Esophagus muscularis mucosa (tissue), 4 donors: ENCODE data around the gene PPA2.

Source experiments
- CTCF ChIP-seq, 3 experiments: fragments of 200-600 bp in 2 of 3; fragments of 450-650 bp in 1 of 3; sonication (generic) in 2 of 3; IDR thresholded peaks; one replicate each; pipeline ENCODE4 v1.5.1; 2017 to 2019; ENCODE audit warnings: antibody characterized with exemption in 3 of 3, mild to moderate bottlenecking in 2 of 3, moderate library complexity in 1 of 3
- EP300 ChIP-seq: sonication (generic); formaldehyde crosslinking; IDR thresholded peaks from one replicate; pipeline ENCODE4 v1.6.1; 2017; ENCODE audit warnings: antibody characterized with exemption
- POLR2AphosphoS5 ChIP-seq, 2 donors: sonication (generic); formaldehyde crosslinking; IDR thresholded peaks; one replicate each; pipeline ENCODE4 v1.6.1; 2017; ENCODE audit warnings: antibody characterized with exemption in 2 of 2

GRCh38 chr4:105415281-105415744 is 58.5 kb downstream of the PPA2 start:
- TF ChIP-seq CTCF (IDR thresholded peaks at IDR 0.05) = no peak
- TF ChIP-seq EP300 = no peak
- no peak for TF ChIP-seq POLR2AphosphoS5 (IDR thresholded peaks at IDR 0.05)
